ENCODE data around the gene NRL. TPM values are rescaled to one million over a fixed set of nuclear protein-coding genes. Genes with fewer than 3 reads are reported as not detected.

The NRL gene
- total RNA-seq, 2 donors from 2014 or later = 2.5 to 5.0 TPM

DNA sequence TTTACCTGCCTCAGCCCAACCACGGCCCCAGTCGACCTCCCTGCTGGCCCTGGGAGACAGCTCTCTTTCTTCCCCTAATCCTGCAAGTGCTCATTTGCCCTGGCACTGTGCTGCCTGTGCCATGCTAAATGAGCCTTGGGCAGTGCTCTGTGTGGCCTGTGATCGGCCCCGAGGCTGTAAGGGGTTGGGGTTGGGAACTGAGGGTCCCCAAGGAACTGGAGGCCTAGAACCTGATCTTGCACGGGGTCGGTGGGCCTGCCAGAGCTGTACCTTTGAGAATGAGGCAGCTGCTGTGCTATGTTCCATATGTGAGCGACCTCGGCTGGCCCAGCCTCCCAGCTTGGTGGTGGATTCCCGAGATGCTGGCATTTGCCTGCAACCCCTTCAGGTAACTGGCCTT is 35.3 kb upstream of the NRL start:
- TF ChIP-seq, protein P1, sequence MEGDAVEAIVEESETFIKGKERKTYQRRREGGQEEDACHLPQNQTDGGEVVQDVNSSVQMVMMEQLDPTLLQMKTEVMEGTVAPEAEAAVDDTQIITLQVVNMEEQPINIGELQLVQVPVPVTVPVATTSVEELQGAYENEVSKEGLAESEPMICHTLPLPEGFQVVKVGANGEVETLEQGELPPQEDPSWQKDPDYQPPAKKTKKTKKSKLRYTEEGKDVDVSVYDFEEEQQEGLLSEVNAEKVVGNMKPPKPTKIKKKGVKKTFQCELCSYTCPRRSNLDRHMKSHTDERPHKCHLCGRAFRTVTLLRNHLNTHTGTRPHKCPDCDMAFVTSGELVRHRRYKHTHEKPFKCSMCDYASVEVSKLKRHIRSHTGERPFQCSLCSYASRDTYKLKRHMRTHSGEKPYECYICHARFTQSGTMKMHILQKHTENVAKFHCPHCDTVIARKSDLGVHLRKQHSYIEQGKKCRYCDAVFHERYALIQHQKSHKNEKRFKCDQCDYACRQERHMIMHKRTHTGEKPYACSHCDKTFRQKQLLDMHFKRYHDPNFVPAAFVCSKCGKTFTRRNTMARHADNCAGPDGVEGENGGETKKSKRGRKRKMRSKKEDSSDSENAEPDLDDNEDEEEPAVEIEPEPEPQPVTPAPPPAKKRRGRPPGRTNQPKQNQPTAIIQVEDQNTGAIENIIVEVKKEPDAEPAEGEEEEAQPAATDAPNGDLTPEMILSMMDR (IDR thresholded peaks at IDR 0.05) = no peak
- H3K27me3 ChIP-seq = no peaks in the 10 kb centered on the region
- DNase-seq (ENCODE audit: low spot score) = no peak
- H3K36me3 ChIP-seq = peaks cover 54% of the 10 kb centered on the region
- no peaks in the 10 kb centered on the region for H3K9me3 ChIP-seq
- H3K4me3 ChIP-seq = no peak overlapping the region
- H3K27ac ChIP-seq = no peak overlapping the region
- H3K4me1 ChIP-seq = peaks cover 0 to 30% of the 10 kb centered on the region in 2 donors

DNA sequence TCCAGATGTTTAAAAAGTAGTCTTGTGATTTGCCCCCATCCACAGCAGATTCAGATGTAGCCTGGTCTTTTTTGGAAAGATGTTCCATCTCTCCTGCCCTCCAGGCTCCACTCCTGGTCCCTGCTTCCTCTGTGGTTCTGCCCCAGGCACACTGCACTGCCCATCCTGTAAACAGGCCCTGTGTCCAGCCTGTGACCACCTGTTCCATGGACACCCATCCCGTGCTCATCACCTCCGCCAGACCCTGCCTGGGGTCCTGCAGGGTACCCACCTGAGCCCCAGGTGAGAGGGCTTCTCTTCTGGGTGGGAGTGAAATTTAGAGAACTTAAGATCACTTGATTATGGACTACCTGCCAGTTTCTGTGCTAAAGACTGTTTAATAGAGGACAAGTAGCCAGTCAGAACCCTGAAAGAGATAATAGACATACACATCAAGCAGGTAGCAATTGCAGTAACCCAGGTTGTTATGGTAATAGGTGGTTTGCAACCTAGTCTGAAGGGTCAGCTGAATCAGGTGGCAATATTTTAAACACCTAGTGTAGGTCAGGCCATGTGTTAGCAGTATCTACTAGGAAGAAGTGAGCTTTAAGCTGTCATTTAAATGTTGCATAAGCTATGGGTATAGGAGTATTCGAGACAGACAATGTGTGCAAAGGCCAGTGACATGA is 34.7 kb upstream of the NRL start:
- H3K27ac ChIP-seq = no peak overlapping the region
- DNase-seq (ENCODE audit: low spot score) = no peak
- H3K4me3 ChIP-seq = no peak overlapping the region
- H3K4me1 ChIP-seq = peaks cover 0 to 30% of the 10 kb centered on the region in 2 donors
- no peaks in the 10 kb centered on the region for H3K27me3 ChIP-seq
- TF ChIP-seq, protein P1 (IDR thresholded peaks at IDR 0.05) = no peak
- no peaks in the 10 kb centered on the region for H3K9me3 ChIP-seq
- peaks cover 48% of the 10 kb centered on the region for H3K36me3 ChIP-seq

DNA sequence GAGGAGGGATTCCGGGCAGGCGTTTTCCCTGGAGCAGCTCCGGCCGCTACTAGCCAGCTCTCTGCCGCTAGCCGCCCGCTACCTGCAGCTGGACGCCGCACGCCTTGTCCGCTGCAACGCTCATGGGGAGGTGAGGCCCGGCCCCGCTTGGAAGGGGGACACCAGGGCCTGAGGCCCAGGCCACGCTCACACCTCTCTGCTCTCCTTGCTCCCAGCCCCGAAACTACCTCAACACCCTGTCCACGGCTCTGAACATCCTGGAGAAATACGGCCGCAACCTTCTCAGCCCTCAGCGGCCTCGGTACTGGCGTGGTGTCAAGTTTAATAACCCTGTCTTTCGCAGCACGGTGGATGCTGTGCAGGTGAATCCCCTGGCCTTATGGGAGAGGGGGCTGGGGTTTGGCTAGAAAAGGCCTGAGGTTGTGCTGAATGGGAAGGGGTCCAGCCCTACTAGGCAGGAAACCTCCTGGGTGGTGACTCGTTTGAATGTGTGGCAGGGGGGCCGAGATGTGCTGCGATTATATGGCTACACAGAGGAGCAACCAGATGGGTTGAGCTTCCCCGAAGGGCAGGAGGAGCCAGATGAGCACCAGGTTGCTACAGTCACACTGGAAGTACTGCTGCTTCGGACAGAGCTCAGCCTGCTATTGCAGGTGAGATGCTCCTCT is 33.1 kb upstream of the NRL start:
- no peaks in the 10 kb centered on the region for H3K9me3 ChIP-seq
- H3K4me1 ChIP-seq = peaks cover 0 to 30% of the 10 kb centered on the region in 2 donors
- peak overlapping the region; percentile 91 to 95 for H3K4me3 ChIP-seq
- H3K36me3 ChIP-seq = peaks cover 41% of the 10 kb centered on the region
- H3K27me3 ChIP-seq = no peaks in the 10 kb centered on the region
- peak overlapping the region; percentile 91 to 92 for H3K27ac ChIP-seq
- TF ChIP-seq, protein P1 (IDR thresholded peaks at IDR 0.05) = no peak
- DNase-seq (ENCODE audit: low spot score) = no peak

DNA sequence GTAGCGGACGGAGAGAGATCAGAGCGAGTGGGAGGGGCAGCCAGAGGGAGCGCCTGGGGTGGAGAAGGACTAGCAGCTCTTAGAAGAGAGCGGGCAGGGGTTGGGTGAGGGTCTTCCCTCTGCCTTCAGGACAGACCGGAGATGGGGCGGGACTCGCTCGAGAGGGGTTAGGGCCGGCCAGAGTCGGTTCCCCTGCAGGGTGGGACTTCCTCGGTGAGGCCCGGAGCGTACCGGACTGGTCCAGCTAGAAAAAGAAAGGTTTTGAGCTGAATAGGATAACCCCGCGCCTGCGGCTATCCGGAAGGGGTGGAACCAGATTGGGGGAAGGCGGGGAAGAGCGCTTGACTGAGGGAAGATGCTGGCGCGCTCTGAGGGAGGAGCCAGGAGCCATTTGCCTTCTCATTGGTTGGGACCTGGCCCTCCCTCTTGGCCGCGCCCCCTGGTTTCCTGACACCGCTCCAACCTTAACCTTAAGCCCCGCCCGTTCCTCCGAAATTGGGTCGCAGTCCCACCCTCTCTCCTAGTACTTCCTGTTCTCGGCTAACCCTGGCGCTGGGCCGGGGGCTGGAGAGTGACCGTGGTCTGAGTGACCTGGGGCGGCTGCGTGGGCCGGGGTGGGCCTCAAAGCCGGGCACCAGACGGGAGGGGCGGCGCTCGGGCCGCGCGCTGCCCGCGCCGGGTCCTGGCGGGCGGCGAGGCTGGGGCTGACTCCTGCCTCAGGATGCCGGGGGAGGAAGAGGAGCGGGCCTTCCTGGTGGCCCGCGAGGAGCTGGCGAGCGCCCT is 32.4 kb upstream of the NRL start, which contains the start of gene RNF31:
Gene RNF31, plus strand, starts transcription at position 521 of the 783 bp plus-strand sequence. Its CDS starts 201 bp downstream, at position 722.
- TF ChIP-seq, protein P1 (IDR thresholded peaks at IDR 0.05) = no peak
- Histone ChIP-seq H3K4me1 (peaks cover 0 to 34% of the 10 kb centered on the region in 2 donors), H3K4me3 (peak within 1 kb of the TSS; percentile 91 to 95), H3K27me3 (no peaks in the 10 kb centered on the region), H3K36me3 (peaks cover 34% of the 10 kb centered on the region), H3K9me3 (no peaks in the 10 kb centered on the region), H3K27ac (peak within 1 kb of the TSS; percentile 91 to 92)
- peak; percentile 99 for DNase-seq (ENCODE audit: low spot score)

DNA sequence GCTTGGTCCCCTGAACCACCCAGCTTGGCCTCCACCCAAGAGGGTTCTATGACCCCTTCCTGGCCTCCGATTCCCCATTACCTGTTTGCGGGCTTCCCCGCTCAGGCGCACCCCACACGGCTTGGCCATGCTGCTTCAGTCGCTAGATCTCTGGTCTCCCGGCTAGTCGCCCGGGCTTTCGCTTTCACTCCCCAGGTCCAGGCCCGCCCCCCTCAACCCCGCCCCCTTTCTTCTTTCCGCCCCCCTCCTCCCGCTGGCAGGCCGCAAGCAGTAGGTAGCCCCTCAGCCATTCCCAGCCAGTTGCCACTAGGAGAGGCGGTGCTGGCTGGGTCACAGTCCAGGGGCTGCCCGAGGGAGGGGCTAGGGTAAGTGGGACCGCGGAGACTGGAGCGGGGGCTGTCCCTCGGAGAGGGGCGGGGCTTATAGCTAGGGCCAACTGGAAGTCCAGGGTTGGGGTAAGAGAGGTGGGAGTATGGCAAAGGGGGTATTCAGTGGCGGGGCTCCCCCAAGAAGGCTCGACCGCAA is 31.8 kb upstream of the NRL start, which contains the start of gene PSME2:
Gene PSME2, minus strand, starts transcription at position 158 of the 525 bp plus-strand sequence. Its CDS starts 29 bp downstream, at position 129.
- no peaks in the 10 kb centered on the region for H3K9me3 ChIP-seq
- TF ChIP-seq, protein P1 (IDR thresholded peaks at IDR 0.05) = no peak
- H3K27ac ChIP-seq = peak within 1 kb of the TSS; percentile 91 to 92
- DNase-seq (ENCODE audit: low spot score) = peak; percentile 94
- peak within 1 kb of the TSS; percentile 91 to 95 for H3K4me3 ChIP-seq
- H3K27me3 ChIP-seq = no peaks in the 10 kb centered on the region
- H3K36me3 ChIP-seq = peaks cover 28% of the 10 kb centered on the region
- peaks cover 0 to 38% of the 10 kb centered on the region in 2 donors for H3K4me1 ChIP-seq
